OCI-LY7 (cell line): Measurements from ENCODE around the gene POLDIP3.
"Not testable (repeated sequence)": the region's sequence is repeated elsewhere in the genome, so short reads cannot be mapped to it uniquely, and the experiment has no call there.

ENCODE experiments used
- EZH2phosphoT487 ChIP-seq: fragments of 200-600 bp; sonication (generic); IDR thresholded peaks from 2 replicates; pipeline ENCODE4 v1.6.1; 2018; ENCODE audit warnings: low read depth, borderline replicate concordance, mild to moderate bottlenecking, mixed run types, antibody characterized with exemption, low read length, moderate library complexity, mixed read lengths
- TF ChIP-seq, protein P1 (sequence below): fragments of 200-600 bp; sonication (generic); conservative IDR thresholded peaks from 2 replicates; pipeline ENCODE4 v1.5.1; 2014; ENCODE audit warnings: mild to moderate bottlenecking, antibody characterized with exemption, low read length, moderate library complexity, mixed read lengths

DNA sequence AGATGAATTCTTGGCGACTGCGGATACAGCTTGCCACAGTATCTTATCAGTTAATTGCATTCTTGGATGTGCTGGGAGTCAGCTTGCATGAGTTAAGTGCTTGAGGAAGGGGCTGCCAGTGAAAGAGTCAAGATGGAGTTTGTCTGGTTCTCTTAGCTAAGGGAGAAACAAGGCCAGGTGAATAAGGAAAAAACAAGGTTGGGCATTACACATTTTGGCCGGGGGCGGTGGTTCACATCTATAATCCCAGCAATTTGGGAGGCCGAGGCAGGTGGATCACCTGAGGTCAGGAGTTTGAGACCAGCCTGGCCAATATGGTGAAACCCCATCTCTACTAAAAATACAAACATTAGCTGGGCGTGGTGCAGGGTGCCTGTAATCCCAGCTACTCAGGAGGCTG, 66.6 kb downstream of the POLDIP3 start:
- TF ChIP-seq, protein P1, sequence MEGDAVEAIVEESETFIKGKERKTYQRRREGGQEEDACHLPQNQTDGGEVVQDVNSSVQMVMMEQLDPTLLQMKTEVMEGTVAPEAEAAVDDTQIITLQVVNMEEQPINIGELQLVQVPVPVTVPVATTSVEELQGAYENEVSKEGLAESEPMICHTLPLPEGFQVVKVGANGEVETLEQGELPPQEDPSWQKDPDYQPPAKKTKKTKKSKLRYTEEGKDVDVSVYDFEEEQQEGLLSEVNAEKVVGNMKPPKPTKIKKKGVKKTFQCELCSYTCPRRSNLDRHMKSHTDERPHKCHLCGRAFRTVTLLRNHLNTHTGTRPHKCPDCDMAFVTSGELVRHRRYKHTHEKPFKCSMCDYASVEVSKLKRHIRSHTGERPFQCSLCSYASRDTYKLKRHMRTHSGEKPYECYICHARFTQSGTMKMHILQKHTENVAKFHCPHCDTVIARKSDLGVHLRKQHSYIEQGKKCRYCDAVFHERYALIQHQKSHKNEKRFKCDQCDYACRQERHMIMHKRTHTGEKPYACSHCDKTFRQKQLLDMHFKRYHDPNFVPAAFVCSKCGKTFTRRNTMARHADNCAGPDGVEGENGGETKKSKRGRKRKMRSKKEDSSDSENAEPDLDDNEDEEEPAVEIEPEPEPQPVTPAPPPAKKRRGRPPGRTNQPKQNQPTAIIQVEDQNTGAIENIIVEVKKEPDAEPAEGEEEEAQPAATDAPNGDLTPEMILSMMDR, result not testable (repeated sequence)
- not testable (repeated sequence) for TF ChIP-seq EZH2phosphoT487
